GM21515 (cell line): Measurements from ENCODE around the gene ORC6.
"Not testable (repeated sequence)": the region's sequence is repeated elsewhere in the genome, so short reads cannot be mapped to it uniquely, and the experiment has no call there.

ENCODE experiments used
- ATAC-seq: cut with Tn5 transposase; IDR thresholded peaks from one replicate; pipeline ENCODE4 v1.9.1; 2021; ENCODE audit not compliant: unreplicated experiment

ORC6 gene, protein sequence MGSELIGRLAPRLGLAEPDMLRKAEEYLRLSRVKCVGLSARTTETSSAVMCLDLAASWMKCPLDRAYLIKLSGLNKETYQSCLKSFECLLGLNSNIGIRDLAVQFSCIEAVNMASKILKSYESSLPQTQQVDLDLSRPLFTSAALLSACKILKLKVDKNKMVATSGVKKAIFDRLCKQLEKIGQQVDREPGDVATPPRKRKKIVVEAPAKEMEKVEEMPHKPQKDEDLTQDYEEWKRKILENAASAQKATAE

DNA sequence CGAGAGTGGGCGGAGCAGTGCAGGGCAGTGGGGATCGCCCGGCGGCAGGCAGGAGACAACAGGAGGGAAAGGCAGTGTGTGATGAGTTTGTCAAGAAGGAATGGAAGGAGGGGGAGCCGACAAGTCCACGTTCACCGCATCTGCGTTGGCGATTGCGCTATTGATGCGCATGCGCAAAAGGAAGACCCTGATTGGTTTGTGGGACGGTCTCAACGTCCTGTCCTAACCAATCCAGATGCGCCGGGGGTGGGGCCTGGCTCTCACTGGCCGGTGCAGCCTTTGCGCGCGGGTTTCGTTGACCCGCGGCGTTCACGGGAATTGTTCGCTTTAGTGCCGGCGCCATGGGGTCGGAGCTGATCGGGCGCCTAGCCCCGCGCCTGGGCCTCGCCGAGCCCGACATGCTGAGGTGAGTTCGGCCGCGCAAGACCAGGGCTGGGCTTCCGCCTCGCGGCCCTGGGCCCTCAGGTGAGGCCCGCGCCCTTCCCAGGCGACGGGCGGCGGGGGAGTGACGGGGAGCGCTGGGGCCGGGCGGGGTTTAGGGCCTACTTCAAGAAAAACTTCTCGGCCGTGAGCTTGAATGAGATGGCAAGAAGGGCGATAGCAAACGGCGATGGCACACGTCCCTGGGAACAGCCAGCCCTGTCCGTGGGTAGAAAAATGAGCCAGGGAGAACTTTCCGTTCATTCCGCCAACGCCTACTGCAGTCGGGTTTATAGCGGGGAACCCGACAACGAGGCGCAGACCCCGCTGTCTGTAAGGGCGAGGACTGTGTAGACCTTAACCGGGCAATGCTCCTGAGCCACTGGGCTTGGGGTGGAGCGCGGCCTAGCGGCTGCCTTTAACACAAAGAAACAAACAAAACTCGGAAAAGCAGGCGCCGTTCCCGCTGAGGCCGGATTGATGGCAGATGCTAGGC lies at the start of gene ORC6:
TSS of gene ORC6 (plus strand) at position 295 of the 916 bp plus-strand sequence. CDS start at position 342, 47 bp downstream.
- peak; percentile 67 for ATAC-seq

DNA sequence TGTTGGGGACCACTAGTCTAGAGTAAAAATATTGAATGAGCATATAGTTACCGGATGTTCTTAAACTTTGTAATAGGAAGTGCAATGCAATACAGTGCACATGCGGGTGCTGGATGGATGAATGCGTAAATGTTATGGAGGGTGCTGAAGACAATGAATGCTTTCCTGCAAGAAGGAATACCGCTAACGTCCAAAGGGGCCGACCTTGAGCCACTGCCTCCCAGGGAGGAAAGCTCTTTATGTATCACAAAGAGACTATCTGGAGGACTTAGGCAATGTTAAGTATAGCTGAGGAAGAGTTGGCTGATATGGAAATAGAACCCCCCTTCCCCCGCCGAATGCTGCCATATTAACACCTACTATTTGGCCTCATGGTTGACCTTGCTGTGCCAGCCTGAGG lies 40.8 kb upstream of the ORC6 start:
- ATAC-seq = no peak

DNA sequence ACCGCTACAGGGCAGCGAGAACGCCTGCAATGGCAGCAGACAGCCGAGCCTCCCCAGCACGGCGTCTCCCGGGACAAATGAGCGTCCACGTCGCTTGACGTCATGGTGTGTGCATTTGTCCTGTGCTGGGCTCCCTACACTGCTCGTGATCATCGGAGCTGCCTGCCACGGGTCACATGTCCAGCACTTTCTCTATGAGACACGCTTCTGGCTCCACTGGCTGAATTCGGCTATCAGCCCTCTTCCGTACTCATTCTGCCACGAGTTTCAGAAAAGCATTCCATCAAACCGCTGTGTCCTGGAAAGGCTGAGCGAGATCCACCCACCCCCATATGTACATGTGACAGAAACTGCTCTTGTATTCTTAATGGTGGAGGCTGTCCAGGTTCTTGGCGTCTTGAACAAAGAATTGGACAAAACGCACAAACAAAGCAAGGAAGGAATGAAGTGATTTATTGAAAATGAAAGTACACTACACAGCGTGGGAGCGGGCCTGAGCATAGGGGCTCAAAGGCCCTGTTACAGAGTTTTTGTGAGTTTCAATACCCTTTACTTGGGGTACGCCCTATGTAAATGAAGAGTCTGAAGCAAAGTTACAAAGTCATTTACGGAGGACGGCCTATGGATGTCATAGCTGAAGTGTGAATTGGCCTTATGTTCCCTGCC lies 39.7 kb upstream of the ORC6 start:
- no peak for ATAC-seq

DNA sequence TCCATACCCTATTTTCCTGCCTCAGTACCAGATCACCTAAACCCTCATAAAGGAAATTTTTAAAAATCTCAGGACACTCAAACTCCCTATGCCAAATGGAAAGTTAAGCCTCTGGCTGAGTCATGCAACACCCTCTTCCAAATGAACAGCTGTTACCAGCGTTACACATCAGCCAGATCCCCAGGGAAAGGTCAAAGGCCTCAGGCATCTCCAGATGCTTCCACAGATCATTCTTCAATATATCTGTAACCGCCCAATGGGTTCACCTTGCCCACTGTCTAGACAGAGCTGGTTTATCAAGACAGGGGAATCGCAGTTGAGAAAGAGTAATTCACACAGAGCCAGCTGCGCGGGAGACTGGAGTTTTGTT lies 39.2 kb upstream of the ORC6 start:
- no peak for ATAC-seq

DNA sequence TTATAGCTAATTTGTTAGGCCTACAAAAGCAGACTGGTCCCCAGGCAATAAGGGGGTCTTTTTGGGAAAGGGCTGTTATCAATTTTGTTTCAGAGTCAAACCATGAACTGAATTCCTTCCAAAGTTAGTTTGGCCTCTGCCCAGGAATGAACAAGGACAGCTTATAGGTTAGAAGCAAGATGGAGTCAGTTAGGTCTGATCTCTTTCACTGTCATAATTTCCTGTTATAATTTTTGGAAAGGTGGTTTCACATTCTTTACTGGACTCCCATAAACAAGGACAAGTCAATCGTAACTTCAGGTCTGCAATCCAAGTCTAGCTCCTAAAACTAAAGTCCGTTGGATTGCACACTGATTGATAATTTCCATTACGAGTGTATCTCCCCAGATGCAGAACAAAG lies 38.2 kb upstream of the ORC6 start:
- no peak for ATAC-seq

DNA sequence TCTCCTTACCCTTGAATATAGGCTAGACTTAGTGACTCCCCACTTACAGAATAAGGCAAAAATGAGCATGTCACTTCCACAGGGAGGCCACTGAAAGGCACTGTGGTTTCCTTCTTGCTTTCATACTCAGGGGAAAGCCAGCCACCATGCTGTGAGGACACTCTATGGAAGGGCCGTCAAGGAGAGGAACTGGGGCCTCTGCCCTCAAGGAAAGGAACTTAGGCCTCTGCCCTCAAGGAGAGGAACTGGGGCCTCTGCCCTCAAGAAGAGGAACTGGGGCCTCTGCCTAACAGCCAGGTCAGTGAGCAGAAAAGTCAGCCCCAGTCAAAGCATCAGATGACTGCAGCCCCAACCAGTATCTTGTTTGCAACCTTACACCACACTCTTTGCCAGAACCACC lies 30.5 kb upstream of the ORC6 start:
- ATAC-seq = peak; percentile 94

DNA sequence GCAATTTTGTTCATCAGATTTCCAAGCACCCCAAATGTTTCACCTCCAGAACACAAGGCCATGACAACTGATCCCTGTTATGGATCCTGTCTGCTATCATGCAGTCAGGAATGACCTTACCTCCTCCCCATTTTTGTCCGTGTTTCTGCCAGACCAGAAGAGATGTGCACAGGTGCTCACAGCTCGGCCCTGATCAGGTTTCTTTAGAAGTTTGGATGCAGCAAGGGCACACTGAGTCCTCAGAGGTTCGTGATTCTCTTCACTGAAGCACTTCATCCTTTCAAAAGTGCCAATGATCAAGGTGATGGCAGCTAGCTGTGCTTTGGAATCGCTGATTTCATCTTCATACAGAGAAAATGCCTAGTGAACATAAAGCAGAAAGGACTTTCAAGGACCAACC lies 27.3 kb upstream of the ORC6 start:
- no peak for ATAC-seq

DNA sequence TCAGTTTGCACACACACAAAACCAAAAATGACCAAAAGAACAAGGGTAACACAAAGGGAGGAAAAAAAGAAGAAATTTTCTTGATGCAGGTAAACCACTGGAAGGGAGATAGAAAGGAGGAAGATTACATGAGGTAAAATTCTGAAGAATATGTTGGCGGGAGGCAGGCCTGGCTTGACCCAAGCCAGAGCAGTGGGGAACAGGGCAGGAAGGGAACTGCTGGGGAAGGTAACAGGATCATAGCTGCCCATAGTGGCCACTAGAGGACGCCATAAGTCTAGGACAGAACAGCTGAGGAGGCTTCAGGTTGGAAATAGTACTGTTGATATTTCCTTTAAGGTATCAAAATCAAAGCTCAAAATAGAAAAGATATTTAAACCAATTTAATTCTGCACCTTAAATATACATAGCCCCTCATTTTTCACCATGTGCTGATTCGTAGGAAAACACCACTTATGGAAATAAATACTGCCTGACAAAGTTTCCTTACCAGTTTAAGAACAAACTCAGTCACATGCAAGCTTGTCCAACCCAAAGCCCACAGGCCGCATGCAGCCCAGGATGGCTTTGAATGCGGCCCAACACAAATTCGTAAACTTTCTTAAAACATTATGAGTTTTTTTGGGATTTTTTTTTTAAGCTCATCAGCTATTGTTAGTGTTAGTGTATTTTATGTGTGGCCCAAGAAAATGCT lies 16.0 kb upstream of the ORC6 start:
- ATAC-seq = peak; percentile 78

DNA sequence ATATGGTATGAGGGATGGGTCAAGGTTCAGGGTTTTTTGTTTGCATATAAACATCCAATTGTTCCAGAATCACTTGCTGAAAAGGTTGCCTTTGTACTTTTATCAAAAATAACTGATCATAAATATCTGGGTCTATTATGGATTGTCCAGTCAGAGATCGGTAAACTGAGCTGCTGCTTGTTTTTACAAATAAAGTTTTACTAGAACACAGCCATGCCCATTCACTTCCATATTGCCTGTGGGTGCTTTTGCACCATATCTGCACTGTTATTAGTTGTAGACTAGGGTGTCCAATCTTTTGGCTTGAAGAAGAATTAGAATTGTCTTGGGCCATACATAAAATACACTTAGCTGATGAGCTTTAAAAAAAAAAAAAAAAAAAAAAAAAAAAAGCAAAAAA lies 11.5 kb upstream of the ORC6 start:
- ATAC-seq = not testable (repeated sequence)

DNA sequence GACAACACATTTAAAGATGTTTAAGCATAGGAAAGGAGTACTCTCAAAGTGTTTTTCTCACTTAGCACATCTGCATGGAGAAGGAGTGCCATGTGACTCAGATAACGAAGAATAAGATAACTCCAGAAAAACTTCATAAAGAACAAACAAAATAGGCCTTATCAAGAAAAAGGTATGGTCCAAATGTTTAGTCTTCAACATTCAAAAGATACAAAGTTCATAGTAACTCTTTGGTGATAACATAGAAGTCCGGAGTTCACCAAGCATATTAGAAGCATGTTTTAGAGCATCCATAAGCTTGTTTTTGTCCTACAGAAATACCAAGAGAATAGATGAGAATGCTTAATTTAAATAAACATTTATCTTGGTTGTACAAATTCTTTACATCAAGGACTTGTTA lies 7.6 kb upstream of the ORC6 start:
- ATAC-seq = not testable (repeated sequence)

DNA sequence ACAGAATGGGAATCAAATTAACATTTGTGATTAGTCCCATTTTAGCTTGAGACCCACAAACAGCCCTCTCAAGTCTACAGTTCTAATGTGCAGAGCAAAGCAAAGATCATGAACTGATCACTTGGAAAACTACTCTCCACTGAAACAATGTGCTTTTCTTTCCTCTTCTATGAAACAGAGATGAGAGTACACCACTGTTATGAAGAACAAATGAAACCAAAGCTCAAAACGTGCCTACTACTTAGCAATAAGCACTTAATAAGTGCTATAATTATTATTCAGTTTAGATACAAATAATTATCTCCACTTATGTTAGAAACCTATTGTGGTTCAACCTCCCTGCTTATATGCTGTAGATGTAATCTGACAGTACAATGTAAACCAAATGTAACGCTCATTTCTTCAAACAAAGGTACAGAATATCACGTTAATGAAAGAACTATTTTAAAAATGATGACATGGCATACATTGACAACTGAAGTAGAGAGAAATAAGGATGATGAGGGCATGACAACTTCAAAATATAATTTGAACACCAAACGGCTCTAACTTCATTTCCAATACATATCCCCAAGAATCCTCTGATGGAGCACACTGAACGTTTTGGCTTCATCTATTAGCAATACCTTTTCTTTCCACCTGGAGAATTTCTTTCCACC lies 2.5 kb upstream of the ORC6 start:
- ATAC-seq = no peak

DNA sequence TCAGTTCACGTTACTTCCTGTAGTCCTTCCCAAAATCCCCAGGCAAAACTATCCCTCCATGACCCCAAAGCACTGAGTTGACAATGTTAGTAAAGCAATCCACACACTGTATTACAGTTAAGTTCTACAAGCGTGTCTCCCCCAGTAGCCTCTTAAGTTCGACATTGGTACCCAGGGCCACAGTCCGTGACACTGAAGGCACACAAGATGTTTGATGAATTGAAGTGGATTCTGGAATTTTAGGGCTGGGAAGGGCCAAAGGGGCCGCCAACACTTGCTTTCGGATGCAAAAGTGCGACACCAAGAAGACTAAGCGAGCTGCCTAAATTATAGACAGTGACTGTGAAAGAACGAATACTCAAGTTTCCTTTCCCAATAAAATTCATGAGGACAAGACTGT lies 2.0 kb upstream of the ORC6 start:
- ATAC-seq = no peak

DNA sequence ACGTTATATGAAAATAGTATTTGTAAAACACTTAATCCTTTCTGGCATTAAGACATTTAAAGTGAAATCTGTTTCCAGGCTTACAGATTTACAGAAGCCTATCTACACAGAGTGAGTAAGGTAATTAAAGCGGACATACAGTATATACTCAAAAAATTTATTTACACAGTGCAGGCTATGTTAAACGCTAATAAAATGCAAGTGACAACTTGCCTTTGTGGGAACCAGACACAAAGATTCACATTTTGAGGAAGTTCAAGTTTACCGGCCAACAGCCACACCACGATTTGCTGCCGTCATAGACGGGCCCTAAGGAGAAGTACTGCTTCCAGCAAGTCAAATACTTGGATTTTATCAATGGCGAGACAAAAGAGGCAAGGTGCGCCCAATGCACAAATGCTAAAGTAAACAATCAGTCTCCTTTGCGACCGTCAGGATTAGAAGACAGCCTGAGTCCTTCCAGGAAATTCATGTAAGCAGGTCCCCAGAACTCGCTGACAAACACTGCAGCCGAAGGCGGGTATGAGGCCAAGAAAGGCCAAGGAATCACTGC lies 1.3 kb upstream of the ORC6 start:
- no peak for ATAC-seq

DNA sequence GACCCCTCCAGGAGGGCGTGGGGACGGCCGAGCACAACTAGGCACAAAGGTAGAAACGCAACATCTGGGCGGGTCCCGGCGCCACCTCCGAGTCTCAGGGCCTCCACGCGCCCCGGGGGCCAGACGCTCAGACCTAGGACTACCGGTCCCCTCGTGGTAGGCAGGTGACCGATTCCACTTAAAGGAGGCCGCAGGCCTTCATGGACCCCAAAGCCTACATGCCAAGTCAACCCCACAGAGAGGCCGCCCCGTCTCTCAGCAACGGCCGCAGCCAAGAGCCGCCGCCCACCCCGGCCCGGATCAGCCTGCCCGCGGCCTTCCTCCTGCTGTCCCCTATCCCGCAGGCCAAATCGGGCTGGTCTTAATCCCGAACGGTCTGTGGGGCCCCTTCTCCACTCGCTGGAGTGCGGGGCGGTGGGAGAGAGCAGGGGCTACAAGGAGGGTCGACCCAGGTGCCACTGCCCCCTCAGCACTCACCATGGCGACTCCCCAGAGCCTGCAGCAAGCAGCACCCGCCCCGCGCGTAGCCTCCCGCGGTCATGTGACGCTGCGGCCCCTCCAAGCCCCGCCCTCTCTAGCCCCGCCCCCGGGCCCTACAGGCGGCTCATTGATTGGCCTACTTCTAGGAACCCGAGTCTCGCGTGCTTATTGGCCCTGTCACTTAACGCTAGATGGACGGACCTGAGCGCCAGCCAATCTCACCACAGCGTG lies 650 bp upstream of the ORC6 start, which contains the start of gene VPS35:
TSS of gene VPS35 (minus strand) at position 525 of the 711 bp plus-strand sequence. CDS start at position 480, 45 bp downstream.
- ATAC-seq = peak; percentile 82

DNA sequence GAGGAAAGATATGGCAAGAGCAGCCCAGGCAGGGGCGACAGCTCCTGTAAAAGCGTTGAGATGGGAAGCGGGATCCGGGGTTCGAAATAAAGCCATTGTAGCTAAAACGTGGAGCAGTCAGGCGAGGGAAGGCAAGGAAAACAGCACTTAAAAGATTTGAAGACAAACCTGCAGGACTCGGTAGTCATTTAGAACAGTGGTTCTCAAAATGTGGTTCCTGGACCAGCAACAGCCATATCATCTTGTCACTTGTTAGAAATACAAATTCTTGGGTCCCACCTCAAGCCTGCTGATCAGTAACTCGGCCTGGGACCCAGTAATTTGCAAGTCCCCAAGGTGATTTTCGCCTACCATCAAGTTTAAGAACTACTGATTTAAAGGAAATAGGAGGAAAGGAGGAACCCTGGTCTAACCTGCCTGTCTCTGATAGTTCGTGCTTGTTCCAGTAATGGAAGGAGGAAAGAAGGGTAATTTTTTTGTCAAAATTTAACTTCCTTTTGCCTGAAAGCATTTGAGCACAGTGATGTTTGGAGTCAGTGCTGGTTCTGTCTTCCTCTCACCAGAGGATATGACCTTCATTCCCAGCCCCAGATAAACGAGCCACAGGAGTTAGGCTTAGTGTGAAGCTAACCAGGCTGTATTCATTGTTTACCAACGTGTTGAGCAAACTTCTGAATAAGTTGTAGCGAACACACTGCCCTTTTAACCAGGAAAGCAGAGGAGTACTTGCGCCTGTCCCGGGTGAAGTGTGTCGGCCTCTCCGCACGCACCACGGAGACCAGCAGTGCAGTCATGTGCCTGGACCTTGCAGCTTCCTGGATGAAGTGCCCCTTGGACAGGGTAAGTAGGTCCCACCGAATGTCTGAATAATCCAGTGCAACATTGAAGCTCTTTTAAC lies 1.1 kb downstream of the ORC6 start:
- ATAC-seq = no peak

DNA sequence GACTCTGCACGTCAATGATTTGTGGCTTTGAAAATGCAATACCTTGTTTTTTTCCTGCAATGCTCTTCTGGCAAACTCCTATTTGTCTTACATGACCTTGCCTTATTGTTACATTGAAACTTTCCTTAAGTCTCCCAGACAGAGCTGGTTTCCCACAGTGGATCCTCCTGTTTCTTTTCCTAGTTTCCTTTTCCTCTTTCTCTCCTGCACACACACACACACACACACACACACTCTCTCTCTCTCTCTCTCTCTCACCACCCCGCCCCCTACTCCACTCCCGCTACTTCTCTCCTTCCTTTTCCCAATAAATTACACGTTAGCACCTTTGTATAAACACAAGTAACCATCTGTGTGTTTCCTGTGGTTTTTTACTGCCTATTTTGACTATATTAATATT lies 2.3 kb downstream of the ORC6 start:
- no peak for ATAC-seq

DNA sequence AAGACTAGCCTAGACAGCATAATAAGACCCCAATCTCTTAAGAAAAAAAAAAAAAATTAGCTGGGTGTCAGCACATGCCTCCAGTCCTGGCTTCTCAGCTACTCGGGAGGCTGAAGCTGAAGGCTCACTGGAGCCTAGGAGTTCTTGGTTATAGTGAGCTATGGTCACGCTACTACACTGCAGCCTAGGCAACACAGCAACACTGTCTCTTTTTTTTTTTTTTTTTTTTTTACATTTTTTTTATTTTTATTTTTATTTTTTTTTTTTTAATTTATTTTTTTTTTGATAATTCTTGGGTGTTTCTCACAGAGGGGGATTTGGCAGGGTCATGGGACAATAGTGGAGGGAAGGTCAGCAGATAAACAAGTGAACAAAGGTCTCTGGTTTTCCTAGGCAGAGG lies 4.1 kb downstream of the ORC6 start:
- ATAC-seq = no peak

DNA sequence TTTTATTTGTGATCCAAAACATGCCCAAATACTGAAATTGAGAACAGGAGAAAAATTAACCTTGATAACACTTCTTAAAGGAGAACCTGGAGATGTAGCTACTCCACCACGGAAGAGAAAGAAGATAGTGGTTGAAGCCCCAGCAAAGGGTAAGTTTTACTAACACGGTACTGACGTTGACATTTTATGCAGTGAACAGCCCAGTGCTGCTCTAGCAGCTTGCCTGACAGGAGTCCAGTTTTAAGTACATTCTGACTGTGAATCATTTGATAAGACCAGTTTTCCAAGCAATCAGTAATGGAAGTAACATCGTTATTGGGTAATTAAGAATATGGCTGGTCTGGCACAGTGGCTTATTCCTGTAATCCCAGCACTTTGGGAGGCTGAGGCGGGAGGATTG lies 6.5 kb downstream of the ORC6 start:
- ATAC-seq = no peak

DNA sequence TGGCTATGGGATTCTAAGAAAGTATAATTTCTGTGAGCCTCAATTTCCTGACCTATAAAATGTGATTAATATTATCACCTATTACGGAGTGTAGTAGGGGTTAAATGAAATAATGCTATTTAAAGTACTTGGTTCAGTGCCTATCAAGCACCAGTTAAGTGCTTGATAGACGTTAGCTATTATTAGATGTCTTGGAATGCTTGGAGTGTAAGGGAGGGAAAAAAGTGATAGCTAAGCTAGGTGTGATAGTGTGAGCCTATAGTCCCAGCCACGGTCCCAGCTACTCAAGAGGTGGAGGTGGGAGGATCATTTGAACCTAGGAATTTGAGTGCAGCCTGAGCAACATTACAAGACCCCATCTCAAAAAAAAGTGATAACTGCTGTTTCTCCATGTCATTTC lies 7.5 kb downstream of the ORC6 start:
- ATAC-seq = no peak
